Activated CD4-positive, alpha-beta T cell treated with anti-CD3 and anti-CD28 coated beads for 4 hours (primary cell): Measurements from ENCODE around the gene TIMP2.
"Not testable (repeated sequence)": the region's sequence is repeated elsewhere in the genome, so short reads cannot be mapped to it uniquely, and the experiment has no call there.

Experiments used
- DNase-seq, 2 donors: peaks; one replicate each; pipeline ENCODE4 v3.0.0-alpha.2; 2020

TIMP2 gene

GRCh38 chr17:78954684-78955083, 29.5 kb upstream of the TIMP2 start:
- no peak for DNase-seq

GRCh38 chr17:78953356-78954350, 28.5 kb upstream of the TIMP2 start:
- no peak for DNase-seq

- DNase-seq = no peak
These were observed 27.5 kb upstream of the TIMP2 start for GRCh38 chr17:78952706-78953105.

GRCh38 chr17:78951967-78952551, 26.9 kb upstream of the TIMP2 start:
- DNase-seq = no peak

GRCh38 chr17:78950870-78951269, 25.7 kb upstream of the TIMP2 start:
- no peak for DNase-seq

- no peak for DNase-seq
These were observed 22.3 kb upstream of the TIMP2 start for GRCh38 chr17:78947235-78948149.

GRCh38 chr17:78946631-78947030, 21.4 kb upstream of the TIMP2 start:
- DNase-seq = no peak

- DNase-seq = no peak
These were observed 20.9 kb upstream of the TIMP2 start for GRCh38 chr17:78946131-78946530.

- DNase-seq = not testable (repeated sequence)
These were observed 20.3 kb upstream of the TIMP2 start for GRCh38 chr17:78945455-78945854.

- no peak for DNase-seq
These were observed 19.8 kb upstream of the TIMP2 start for GRCh38 chr17:78944956-78945355.

GRCh38 chr17:78944026-78944425, 18.8 kb upstream of the TIMP2 start:
- DNase-seq = no peak

- DNase-seq = no peak
These were observed 15.5 kb upstream of the TIMP2 start for GRCh38 chr17:78940708-78941107.

GRCh38 chr17:78940258-78940657, 15.1 kb upstream of the TIMP2 start:
- DNase-seq = no peak

GRCh38 chr17:78939615-78940014, 14.4 kb upstream of the TIMP2 start:
- no peak for DNase-seq

- no peak for DNase-seq
These were observed 12.4 kb upstream of the TIMP2 start for GRCh38 chr17:78937561-78937960.

- DNase-seq = no peak
These were observed 10.5 kb upstream of the TIMP2 start for GRCh38 chr17:78935419-78936323.

GRCh38 chr17:78934681-78935418, 9.7 kb upstream of the TIMP2 start:
- DNase-seq = no peak

- no peak for DNase-seq
These were observed 8.9 kb upstream of the TIMP2 start for GRCh38 chr17:78933959-78934568.

GRCh38 chr17:78933025-78933958, 8.1 kb upstream of the TIMP2 start:
- DNase-seq = peak in 1 of 2 donors; percentile 44
